Mucosa of gallbladder (tissue), 1 donor: ENCODE measurements around the gene LY6G5C. TPM values are rescaled to one million over a fixed set of nuclear protein-coding genes. Genes with fewer than 3 reads are reported as not detected.

ENCODE experiments used
- DNase-seq: peaks from one replicate; pipeline ENCODE4 v3.0.0-alpha.2; 2020; ENCODE audit warnings: low spot score
- total RNA-seq: library from RNA; stranded (reverse); gene quantifications from one replicate; pipeline ENCODE4 v1.2.1, GENCODE V29; 2021
- donor health status: DM: no; HTN: no; CAD: no.

Gene LY6G5C
- total RNA-seq, 1 donor from 2014 or later = 5.2 TPM

DNA sequence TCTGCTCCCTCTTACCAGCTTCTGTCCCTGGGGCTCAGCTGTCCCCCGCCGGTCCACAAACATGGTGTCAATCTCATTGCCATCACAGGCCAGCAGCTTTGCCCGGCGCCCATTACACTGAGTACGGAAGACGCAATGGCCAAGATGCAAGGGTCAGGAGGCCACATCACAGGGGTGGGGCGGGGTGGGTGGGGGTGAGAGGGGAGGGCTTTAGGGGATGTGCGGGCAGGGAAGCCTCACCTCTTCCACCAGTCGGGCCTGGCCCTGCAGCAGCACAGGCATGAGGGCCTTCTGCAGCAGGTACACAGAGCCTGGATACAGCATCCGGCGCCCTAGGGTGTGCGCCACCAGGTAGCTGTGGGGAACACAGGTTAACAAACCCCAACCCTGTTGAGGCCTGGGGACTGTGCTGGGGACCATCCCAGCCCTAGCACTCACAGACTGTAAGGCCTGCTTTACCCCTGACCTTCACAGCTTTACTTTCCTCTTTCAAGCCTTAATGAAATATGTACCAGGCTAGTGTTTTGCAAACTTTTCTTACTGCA is 10.8 kb upstream of the LY6G5C start:
- no peak for DNase-seq

DNA sequence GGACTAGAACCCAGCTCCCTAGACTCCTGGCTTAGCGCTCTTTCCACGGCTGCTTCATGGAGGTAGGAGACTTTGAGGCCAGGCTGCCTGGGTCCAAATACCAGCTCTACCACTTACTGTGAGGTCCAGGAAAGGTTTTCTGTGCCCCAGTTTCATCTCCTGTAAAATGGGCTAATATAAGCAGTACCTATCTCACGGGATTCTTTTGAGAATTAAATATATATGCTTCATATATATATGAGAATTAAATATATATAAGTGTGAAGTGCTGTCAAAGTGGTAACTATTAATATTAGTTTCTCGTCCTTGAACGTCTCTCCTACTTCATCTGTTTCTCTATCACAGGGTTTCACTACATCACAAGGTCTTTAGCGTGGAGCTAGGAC is 10.2 kb upstream of the LY6G5C start:
- no peak for DNase-seq

DNA sequence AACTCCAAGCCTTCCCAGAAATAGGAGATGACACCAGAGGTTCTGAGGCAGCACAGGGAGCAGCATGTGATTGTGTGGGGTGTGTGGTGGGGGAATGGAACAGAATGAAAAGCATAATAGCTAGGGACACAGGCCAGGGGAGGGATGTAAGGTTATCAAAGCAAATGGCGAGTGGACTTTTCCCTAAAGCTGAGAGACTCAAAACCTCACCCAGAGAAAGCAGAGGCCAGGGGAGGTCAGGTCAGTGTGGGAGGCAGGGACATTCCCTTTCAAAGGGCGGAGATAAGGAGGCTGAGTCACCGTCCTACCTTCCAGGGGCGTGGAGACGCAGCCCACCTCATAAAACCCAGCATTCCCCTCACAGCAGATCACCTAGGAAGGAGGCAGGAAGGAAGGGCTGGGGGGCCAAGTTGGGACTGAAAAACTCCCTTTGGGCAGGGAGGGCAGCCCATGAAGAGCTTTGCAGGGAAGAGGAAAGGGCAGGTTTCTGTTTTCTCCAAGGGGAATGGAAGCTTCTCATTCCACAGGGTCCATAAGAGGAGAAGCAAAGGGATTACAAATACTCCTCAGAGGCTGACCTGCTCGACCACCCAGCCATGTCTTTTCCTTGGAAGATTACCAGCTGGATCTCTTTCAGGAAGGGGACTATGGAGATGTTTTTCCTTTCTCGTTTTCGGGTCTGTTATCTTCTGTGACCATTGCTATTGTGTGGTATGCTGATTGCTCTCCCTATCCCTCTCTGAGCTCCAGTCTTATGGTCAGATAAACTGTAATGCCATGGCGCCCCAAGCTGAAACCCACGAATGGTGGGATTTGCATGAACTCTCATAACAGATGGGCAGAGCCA is 9.6 kb upstream of the LY6G5C start:
- peak; percentile 36 for DNase-seq

DNA sequence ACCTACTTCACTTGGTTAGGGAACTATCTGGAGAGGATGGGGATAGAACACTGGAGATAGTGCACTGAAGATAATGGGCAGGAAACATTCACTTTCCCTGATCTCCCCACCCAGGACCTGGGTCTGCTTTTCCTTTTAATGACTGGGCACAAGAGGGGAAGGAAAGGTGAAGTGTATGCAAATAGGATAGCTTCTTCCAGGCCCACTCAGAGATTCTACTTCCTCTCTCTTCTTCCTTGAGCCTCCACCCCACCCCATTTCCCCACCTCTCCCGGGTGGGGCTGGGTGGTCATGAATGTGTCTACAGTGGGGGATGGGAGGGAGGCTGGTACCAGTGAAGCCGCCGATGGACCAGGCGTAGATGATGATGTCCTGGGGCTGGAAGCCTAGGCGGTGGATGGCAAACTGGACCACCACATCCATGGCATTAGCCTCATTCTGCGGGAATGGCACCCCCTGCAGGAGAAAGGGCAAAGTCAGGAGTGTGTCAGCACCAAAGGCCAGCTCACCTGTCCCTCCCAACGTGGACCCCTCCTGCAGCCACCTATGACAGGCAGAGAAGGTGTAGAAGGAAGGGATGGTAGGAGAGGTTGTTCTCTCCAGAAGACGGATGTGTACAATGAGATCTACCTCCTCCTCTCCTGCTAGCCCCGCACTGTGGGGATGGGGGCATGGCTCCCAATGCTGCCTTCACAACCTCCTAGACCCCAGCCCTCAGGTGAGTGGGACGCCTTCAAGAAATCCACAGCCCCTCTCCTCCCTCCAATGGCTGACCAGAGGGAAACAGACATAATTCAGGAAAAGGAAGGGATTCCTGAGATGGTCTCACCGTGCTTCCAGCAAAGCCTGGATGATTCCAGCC is 8.6 kb upstream of the LY6G5C start:
- no peak for DNase-seq

DNA sequence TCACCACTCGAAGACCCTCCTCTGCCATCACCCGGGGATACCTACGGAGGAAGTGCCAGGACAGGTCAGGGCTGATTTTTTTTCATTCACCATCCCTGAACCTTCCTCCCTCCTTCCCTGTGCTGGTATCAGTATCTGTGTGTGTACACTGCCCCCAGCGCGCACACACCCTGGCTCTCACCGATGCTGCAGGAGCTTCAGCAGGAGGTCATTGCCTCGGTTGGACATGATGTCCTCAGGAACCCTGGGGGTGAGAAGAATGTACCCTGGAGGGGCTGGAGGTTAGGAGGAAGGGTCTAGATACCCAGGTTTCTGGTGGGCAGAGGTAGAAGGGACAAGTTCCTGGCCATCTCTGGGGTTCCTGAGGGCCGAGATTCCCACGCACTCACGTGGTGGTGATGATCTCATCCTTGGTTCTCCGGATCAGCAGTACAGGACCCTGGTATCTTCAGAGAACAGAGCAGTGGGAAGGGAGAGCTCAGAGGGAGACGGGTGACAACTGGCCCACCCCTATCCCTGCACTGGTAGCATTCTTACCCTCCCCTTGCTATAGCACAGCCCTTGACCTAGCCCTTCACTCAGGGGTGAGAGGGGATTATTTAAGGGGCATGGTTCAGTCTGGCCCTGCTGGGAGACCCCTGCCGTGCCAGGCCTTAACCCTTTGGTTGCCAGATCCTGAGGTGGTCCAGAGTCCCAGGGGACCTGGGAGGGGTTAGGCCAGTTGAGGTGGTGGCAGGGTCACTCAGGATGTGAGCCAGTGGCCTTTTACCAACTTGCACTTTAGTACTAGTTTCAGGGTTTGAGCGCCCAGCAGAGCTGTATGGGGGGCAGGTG is 7.2 kb upstream of the LY6G5C start:
- DNase-seq = no peak

DNA sequence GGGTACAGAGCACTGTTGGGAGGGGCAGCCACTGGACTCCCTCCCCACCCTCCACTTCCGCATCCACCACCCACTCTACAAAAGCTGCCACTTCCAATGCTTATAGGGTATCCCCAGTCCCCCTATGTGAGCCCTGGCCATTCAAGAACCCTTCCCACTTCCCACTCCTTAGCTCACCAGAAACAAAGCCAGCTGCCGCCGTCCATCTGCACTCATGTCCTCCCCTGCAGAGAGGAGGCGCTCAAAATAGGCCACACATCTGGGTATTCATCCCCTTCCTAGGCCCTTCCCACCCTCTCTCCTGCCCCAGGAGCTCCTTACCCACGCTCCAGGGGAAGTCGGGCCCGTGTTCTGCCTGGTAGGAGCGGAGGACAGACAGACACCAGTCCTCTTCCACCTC is 6.5 kb upstream of the LY6G5C start:
- DNase-seq = no peak

DNA sequence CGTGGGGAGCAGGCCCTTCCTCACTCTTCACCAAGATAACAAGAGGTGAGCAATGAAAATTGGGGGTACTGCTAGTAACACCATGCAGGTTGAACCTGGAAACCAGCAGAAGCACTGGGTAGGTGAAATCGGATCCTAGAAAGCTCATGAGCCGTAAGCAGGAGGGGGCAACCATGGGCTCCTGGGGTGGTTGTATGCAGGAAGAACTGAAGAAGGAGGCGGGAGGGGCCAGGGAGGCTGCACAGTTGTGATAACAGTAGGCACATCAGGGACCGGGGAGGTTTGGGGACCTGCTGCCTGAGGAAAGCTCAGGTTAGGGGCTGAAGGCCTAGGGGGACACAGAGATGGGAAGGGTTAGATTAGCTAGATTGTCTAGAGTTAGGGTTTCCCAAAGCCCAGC is 5.6 kb upstream of the LY6G5C start:
- no peak for DNase-seq

DNA sequence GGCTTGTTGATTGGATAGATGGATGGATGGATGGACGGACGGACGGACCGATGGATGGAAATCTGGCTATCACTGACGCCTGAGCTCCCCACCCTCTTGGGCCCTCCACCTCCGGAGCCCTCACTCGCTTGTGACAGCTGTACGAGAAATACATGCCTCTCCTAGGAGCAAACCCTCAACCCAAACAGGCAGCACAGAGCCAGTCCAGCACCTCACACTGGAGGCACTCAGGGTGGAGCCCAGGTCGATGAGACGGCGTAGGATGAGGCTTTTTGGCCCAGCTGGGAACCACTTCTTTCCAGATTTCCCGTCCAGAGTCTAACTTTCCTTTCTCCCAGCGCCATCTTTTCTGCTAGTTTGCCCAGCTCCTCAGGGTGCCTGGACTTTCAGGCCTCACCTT is 2.7 kb upstream of the LY6G5C start:
- no peak for DNase-seq

DNA sequence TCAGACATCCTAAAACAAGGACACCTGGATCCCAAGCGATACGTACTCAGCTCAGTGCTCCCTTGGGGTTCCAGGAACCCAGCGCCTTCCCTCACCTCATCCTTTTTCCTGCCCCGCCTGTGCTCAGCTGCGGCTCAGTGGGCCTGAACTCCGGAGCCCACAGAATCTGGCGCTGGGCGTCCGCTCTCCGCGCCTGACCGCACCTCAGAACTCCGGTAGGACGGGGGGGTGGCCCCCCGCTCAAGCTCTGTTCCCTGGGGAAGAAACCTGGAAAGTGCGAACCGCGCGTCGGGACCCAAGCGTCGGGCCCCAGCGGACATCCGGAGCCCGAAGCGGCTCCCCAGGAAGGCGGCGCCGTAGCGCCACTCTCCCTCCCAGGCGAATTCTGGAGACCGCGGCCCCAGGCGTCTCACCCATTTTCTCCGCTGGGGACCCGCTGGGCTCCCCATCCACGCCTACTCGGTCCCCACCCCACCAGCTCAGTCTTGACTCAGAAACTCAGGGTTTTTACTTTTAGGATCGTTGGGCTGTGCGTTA is 336 bp upstream of the LY6G5C start:
- no peak for DNase-seq

DNA sequence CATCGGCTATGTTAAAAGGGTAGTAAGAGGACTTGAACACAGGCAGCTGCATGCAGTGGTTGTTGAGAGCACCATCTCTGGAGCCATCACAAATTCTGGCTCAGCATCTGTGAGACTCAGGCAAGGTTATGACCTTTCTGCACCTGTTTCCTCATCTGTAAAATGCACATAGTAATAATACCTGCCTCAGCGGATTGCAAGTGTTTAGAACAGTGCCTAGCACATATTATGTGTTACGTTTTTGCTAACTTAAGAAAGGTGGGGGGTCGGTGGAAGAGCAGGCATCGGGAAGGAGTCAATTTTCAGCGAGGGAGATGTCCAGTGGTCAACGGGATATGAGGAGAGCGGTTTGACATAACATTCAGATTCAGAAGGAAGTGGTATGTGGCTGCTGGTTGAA is 2.9 kb downstream of the LY6G5C start:
- no peak for DNase-seq

DNA sequence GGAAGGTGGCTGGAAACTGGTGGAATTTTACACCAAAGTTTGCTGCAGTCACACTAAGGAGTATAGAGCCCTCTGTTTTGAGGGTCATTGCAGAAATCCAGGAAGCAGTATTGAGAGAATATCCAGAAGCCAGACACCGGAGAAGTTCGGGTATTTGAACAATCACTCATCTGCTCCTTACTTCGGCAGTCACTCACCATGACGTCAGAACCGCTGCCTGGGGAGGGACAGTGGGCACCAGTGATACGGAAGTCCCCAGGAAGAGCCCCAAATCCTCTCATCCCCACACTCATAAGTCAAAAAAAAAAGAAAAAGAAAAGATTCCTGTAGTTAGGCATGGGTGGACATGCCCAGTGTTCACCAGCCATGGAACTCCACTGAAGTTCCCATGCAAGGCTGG is 4.0 kb downstream of the LY6G5C start:
- no peak for DNase-seq

DNA sequence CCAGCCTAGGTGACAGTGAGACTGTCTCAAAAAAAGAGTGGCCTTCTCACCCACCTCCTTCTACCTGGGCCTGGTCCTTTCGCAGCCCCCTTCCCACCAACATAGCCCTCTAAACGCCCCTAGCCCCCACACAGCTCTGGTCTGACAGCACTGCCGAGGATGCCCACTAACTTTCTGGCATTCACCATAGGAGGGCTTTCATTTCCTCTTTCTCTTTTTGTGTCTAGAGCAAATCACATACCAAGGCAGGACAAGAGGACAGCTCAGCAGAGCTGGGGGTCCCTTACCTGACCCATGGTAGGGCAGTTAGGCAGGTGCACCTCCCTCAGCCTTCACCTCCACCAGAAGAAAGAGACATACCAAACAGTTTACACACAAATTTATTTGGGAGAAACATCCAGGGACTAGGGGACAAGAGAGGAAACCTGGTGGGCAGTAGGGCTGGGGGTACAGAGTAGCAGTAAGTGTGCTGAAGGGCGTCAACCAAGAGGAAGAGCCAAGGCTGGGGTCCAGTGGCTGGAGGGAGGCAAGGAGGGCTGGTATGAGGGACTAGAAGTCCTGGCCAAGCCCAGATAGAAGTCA is 4.5 kb downstream of the LY6G5C start:
- DNase-seq = no peak

DNA sequence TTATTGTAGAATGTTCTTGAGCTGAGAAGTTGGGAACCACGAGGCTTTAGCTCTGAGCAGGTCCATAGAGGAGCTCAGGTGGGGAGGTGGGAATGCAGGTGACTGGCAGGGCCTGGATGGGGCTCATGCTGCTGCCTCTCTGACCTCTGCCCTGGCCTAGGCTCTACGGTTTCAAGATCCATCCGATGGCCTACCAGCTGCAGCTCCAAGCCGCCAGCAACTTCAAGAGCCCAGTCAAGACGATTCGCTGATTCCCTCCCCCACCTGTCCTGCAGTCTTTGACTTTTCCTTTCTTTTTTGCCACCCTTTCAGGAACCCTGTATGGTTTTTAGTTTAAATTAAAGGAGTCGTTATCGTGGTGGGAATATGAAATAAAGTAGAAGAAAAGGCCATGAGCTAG is 11.2 kb downstream of the LY6G5C start, which contains the start of gene LY6G5B:
LY6G5B (plus strand) TSS at position 301 of the 400 bp plus-strand sequence. CDS start 975 bp downstream, outside the sequence.
- DNase-seq = no peak

DNA sequence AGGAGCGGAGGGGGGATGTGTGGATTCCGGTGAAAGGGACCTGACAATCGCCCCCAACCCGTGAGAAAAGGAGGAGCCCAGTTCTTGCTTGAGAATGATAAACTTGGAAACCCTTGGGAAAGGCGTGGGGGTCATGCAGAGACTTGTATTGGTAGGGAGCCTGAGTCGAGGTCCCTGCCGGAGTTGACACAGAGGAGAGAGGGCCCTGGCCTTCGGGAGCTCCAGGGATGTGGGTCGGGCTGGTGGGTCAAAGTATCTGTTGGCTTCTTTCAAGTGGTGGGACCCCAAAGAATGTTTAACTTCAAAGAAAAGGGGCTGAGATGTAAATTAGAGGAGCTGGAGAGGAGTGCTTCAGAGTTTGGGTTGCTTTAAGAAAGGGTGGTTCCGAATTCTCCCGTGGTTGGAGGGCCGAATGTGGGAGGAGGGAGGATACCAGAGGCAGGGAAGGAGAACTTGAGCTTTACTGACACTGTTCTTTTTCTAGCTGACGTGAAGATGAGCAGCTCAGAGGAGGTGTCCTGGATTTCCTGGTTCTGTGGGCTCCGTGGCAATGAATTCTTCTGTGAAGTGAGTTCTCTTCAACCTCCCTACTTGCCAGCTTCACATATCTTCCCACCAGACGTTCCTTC is 14.4 kb downstream of the LY6G5C start:
- DNase-seq = no peak

DNA sequence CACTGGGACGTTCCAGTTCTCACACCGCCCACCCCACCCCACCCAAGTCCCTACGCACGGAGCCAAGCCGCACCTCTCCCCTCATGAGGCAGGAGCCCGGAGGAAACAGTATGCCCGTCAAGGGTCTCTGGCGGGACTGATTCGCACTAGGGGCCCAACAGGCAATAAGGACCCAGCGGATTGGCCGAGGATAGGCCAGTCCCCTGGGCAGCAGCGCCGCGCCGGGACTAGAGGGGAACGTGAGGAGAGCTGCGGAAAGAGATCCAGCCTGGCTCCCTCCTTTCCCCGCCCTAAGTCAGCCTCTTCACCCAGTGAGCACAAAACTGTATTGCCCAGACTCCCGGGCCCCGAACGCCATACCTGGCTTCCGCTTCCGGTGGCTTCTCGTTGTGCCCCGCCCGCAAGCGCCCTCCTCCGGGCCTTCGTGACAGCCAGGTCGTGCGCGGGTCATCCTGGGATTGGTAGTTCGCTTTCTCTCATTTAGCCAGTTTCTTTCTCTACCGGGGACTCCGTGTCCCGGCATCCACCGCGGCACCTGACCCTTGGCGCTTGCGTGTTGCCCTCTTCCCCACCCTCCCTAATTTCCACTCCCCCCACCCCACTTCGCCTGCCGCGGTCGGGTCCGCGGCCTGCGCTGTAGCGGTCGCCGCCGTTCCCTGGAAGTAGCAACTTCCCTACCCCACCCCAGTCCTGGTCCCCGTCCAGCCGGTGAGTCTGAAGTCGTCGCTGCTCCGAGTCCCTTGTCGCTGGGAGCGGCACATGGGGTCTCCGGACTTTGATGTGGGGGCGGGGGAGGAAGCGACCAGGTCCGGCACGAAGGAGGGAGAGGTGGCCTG is 15.1 kb downstream of the LY6G5C start, which contains the start of gene CSNK2B:
CSNK2B (plus strand) TSS at position 580 of the 836 bp plus-strand sequence. CDS start 752 bp downstream, outside the sequence.
- DNase-seq = peak; percentile 98

DNA sequence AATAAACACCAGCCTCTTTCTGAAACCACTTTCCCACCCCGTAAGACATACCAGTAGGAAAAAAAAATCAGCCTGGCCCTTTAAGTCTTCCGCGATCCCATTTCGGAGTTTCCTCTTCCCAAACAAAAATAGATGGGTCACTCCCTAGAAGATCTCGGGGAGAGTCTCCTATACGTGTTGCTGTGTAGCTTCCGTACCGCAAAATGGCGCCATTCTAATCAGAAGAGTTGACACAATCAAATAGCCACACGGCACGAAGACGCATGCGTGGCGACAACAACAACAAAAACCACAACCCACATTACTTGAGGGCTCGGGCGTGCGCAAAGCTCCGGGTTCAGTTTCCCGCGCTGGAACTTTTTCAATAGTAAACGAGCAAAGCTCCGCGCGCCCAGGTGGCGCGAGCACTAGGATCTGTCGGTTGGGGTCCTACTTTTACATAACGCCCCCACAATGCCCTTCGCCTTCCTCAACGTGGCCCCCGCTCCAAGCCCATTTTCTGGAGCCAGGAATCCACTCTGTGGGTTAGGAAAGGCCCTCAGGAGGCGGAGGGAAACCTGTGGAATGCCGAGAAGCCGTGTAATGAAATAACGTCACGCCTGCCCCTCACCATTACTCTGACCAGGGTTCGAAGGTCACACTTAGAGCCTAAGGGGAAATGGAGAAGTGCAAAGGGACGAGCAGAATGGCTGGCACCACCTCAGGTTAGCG is 15.9 kb downstream of the LY6G5C start, which contains the start of gene GPANK1:
GPANK1 (minus strand) TSS at position 208 of the 711 bp plus-strand sequence. CDS start 519 bp downstream, outside the sequence.
- peak; percentile 95 for DNase-seq

DNA sequence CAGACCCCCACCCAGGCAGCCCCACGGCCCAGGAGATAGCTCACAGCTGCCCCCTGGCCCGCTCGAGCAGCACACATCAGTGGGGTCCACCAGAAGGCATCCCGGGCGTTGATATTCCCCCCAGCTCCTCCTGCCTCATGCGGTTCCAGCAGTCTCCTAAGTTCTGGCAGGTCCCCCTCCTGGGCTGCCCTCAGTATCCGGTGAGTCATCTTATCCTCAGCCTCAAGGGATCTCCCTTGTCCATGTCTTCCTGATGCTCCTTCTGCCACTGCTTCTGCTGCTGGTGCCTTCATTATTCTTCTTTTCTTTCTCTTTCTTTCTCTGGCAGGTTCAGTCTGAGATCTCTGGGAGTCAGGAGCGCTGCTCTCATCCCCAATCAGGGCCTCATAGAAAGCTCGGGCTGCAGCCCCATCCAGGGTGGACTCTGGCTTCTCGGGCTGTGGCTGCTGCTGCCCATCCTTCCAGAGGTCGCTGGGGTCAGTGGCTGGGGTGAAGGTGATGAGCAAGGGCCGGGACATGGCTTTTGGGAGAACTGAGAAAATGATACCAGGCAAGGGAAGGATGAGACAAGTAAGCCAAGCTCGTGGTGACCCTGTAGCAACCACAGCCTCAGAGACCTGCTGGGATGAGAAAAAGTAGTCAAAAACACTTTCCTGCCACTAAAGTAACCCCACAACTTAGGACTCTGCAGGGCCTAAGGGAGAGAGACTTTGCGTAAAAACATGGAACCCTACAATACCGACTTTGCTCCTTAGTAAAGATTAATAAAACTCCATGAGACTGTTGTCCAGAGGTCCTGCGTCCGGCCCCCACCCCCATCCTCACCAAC is 16.7 kb downstream of the LY6G5C start:
- no peak for DNase-seq
